ENCODE results near the gene COPZ1. TPM values are rescaled to one million over a fixed set of nuclear protein-coding genes. Genes with fewer than 3 reads are reported as not detected.

The COPZ1 gene
- total RNA-seq, 8 experiments from 2014 or later: 117 to 152 (median 133) TPM

DNA sequence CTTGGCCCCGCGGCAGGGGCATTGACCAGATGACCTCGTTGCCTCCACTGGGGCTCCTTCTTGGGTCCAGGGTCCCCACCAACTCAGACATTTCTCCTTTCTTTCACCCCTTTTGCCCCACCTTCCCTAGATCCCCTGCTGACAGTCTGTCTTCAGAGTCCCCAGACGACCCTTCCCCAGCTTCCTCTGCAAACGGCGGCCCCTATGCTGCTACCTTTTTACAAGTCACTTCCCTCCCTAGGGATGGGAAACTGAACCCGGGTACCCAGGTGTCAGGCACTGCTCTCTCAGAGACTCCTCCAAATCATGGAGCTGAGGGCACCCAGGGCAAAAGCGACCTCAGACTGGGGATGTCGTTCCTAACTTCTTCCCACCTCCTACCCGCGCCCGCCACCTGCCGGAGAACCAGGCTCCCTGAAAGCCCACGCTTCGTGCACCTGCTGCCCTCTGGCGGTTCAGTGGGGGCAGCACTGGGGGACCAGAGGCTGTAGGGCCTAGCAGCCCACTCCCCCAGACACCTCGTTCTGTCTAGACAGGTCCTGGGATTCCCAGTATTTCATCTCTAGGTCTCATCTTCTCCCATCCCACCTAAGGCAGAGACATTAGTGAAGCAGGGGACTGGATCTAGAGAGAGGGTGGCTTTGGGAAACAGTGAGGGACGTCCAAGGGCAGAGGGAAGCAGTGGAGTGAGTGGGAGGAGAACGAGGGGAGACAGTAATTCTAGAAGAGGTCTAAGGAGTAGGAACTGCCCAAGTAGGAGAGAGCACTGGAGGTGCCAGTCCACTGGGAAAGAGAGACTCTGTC lies 54.7 kb downstream of the COPZ1 start:
- Histone ChIP-seq H3K4me1 (replicated peaks in 1 of 2) (peaks cover 9% of the 10 kb centered on the region in 2 donors), H3K27ac (no peak overlapping the region), H3K4me3 (peak overlapping the region; percentile 44 to 61 (median 51))
- ATAC-seq (replicated peaks in 6 of 8): peak; percentile 18 to 84 (median 72)
- 0 to 100% (median 33%) methylated on average over 1 to 5 of the region's 19 CpGs; no CpG with 5 or more reads in 2 of the 10 experiments for WGBS, 10 experiments
- in situ Hi-C loops (cut with MboI; ENCODE audit: low pct_unique_long_range_greater_than_20kb in 2 of 9, low sequenced_read_pairs in 9 of 9, unreplicated experiment in 9 of 9): loop anchor here in 1 of 9 experiments (25.0 kb wide), 1 partner anchor 367 kb away; the partner anchor contains the start of genes HOXC8 and HOXC9

DNA sequence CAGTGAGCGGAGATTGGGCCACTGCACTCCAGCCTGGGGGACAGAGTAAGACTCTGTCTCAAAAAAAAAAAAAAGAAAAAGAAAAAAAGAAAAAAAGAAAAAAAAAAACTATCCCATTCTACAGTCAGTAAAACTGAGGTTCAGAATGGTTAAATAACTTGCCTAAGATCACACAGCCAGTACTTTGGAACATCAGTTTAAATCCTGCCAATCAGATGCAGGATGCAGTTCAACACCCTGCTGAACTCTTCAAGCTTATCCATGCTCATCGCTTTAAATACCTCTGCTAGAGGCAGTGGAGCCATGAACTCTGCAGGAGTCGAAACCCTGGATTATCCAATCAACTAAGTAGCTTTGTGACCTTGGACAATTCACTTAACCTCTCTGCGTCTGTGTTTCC lies 56.2 kb downstream of the COPZ1 start:
- no peak overlapping the region for H3K27ac ChIP-seq
- no peak for ATAC-seq (replicated peaks in 6 of 8)
- 87 to 100% (median 100%) methylated on average over 1 to 4 of the region's 4 CpGs for WGBS, 10 experiments
- peaks cover 20% of the 10 kb centered on the region in 2 donors for H3K4me1 ChIP-seq (replicated peaks in 1 of 2)
- in situ Hi-C loops (cut with MboI; ENCODE audit: low pct_unique_long_range_greater_than_20kb in 2 of 9, low sequenced_read_pairs in 9 of 9, unreplicated experiment in 9 of 9): loop anchor here in 1 of 9 experiments (25.0 kb wide), 1 partner anchor 369 kb away; the partner anchor contains the start of genes HOXC8 and HOXC9
- H3K4me3 ChIP-seq: no peak overlapping the region

DNA sequence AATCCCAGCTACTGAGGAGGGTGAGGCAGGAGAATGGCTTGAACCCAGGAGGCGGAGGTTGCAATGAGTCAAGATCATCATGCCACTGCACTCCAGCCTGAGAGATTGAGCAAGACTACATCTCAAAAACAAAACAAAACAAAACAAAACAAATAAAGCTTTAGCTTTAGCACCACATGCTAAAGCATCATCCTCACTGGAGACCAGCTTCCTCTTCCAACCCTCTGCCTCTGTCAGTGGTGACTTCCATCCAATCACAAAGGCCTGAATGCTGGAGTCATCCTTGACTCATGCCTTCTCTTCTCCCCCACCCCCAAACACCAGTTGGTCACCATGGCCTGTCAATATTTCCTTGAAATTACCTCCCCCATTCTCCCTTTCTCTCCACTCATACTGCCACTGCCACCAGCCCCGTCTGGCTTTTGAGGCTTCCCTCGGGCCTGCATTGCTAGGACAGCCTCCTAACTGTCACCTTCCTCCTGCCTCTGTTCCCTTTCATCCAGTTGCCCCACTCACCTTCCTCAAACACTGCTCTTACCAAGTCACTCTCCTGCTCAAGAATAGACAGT lies 58.2 kb downstream of the COPZ1 start:
- peaks cover 28 to 30% of the 10 kb centered on the region in 2 donors for H3K4me1 ChIP-seq (replicated peaks in 1 of 2)

DNA sequence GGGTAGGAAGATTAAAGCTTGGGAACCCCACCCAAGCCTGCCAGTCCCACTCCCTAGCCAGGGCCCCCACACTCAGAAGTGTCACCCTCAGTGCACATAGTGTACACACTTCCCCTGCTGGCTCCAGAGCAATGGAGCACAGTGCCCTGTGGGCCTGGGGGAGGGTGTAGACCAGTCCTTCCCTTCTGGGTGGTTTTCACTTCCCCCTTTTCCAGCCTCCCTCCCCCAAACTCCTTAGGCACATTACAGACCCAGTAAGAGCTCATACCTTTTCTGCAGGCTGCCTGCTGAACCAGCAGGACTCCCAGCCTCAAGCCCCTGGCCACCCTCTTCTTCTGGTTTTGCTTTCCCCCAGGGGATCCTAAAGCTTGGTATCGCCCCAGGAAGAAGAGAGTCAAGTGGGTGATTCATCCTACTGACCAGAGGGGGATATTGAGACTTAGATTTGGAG lies 59.7 kb downstream of the COPZ1 start, which contains the start of gene ZNF385A:
ZNF385A (minus strand) TSS at position 143 of the 451 bp plus-strand sequence. CDS start 219 bp downstream, outside the sequence.
- WGBS, 10 experiments: 89 to 100% (median 100%) methylated on average over 1 of the region's 1 CpG; no CpG with 5 or more reads in 7 of the 10 experiments
- no peak for ATAC-seq (replicated peaks in 6 of 8)
- Histone ChIP-seq H3K4me3 (no peak within 1 kb of the TSS), H3K27ac (no peak within 1 kb of the TSS), H3K4me1 (replicated peaks in 1 of 2) (peaks cover 24 to 32% of the 10 kb centered on the region in 2 donors)
- in situ Hi-C loops (cut with MboI; ENCODE audit: low pct_unique_long_range_greater_than_20kb in 2 of 9, low sequenced_read_pairs in 9 of 9, unreplicated experiment in 9 of 9): loop anchor here in 1 of 9 experiments (25.0 kb wide), 1 partner anchor 372 kb away; the partner anchor contains the start of genes HOXC8 and HOXC9

More for the DNA sequence above, 58.2 kb downstream of the COPZ1 start:
- Histone ChIP-seq H3K27ac (no peak overlapping the region), H3K4me3 (no peak overlapping the region)
- in situ Hi-C loops (cut with MboI; ENCODE audit: low pct_unique_long_range_greater_than_20kb in 2 of 9, low sequenced_read_pairs in 9 of 9, unreplicated experiment in 9 of 9): loop anchor here in 1 of 9 experiments (25.0 kb wide), 1 partner anchor 371 kb away; the partner anchor contains the start of genes HOXC8 and HOXC9
- ATAC-seq (replicated peaks in 6 of 8): peak in 3 of 8 experiments; percentile 5 to 37 (median 26)
- WGBS, 10 experiments: 50 to 100% (median 84%) methylated on average over 1 to 3 of the region's 3 CpGs; no CpG with 5 or more reads in 4 of the 10 experiments

DNA sequence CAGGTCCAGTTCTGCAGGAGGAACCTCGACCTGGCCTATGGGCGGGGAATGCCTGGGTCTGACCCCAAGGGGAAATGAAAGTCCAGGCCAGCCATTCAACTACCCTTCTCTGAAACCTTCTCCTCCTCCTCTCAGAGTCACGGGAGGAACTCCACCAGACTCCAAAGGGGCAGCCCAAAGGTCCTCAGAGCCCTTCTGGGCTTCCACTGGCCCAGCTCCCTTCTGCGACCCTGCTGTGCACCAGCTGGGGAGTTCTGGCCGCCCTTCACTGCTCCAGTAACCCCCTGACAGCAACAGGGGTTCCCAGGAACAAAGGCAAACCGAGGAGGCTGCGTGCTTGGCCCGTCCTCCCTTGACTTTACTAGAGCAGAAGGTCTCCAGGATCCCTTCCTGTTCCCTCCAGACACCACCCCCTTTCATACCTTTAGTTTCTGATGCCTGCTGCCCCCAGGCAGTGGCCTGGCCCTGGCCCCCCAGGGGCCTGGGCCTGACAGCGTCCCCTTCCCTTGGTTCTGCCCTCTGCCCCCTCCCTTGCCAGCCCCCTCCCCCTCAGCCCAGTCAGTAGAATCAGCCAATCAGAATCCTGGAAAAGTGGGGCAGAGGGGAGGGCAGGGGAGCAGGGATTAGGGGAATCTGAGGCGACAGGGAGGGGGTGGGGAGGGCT lies 60.5 kb downstream of the COPZ1 start:
- WGBS, 10 experiments: 0 to 100% (median 80%) methylated on average over 1 to 4 of the region's 10 CpGs; no CpG with 5 or more reads in 5 of the 10 experiments
- no peak overlapping the region for H3K27ac ChIP-seq
- no peak for ATAC-seq (replicated peaks in 6 of 8)
- in situ Hi-C loops (cut with MboI; ENCODE audit: low pct_unique_long_range_greater_than_20kb in 2 of 9, low sequenced_read_pairs in 9 of 9, unreplicated experiment in 9 of 9): loop anchor here in 1 of 9 experiments (25.0 kb wide), 1 partner anchor 373 kb away; the partner anchor contains the start of genes HOXC8 and HOXC9
- H3K4me3 ChIP-seq: no peak overlapping the region
- peaks cover 27 to 36% of the 10 kb centered on the region in 2 donors for H3K4me1 ChIP-seq (replicated peaks in 1 of 2)

DNA sequence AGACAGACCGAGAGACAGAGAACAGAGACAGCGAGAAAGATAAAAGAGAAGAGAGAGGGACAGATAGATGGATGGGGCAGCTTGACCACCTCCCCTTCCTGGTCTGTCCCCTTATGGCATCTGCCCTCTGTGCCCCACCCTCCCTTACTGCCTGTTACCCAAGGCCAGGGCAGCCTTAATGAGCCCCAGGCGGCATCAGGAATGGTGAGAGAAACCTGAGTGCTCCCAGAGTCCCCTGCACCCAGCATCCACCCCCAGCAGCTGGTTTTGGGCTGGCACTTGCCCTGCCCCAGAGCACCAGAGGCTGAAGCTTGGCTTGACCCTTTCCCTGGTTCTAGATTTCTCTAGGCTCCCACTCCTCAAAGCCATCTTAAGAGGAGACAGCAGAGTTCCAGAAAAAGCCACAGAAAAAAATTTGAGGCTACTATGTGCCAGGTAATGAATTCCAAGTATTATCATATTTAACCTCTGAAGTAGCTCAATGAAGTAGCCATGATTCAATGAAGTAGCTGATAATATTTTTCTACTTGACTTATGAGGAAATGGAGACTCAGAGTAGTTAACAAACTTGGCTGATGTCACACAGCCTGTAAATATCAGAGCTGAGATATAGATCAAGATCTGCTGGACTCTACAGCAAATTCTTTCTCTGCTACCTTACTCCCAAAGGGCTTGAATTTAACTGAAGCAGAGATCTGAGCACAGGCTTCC lies 61.6 kb downstream of the COPZ1 start:
- WGBS, 10 experiments: 69 to 100% (median 83%) methylated on average over 1 to 3 of the region's 3 CpGs; no CpG with 5 or more reads in 5 of the 10 experiments
- Histone ChIP-seq H3K4me3 (no peak overlapping the region), H3K27ac (no peak overlapping the region), H3K4me1 (replicated peaks in 1 of 2) (peaks cover 30 to 44% of the 10 kb centered on the region in 2 donors)
- ATAC-seq (replicated peaks in 6 of 8): no peak
- in situ Hi-C loops (cut with MboI; ENCODE audit: low pct_unique_long_range_greater_than_20kb in 2 of 9, low sequenced_read_pairs in 9 of 9, unreplicated experiment in 9 of 9): loop anchor here in 1 of 9 experiments (25.0 kb wide), 1 partner anchor 374 kb away; the partner anchor contains the start of genes HOXC8 and HOXC9

DNA sequence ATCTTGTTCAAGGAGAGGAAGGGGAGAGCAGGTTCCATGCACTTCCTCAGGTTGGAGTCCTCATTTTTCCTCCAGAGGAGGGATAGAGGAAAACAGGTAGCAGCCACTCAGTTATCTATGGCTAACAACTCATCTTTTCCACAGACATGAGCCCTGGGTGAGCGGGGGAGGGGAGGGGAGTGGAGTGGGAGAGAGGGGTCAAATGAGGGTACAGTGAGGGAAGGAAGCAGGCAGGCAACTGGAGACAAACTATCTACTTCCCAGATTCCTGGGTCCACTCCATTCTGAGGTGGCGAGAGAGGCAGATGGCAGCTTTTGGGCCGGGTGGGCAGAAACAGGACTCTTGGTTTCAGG lies 62.2 kb downstream of the COPZ1 start:
- H3K27ac ChIP-seq: peak overlapping the region in 1 of 2 donors; percentile 1
- WGBS, 10 experiments: 40 to 80% methylated on average over 1 of the region's 3 CpGs; no CpG with 5 or more reads in 8 of the 10 experiments
- H3K4me3 ChIP-seq: no peak overlapping the region
- in situ Hi-C loops (cut with MboI; ENCODE audit: low pct_unique_long_range_greater_than_20kb in 2 of 9, low sequenced_read_pairs in 9 of 9, unreplicated experiment in 9 of 9): loop anchor here in 1 of 9 experiments (25.0 kb wide), 1 partner anchor 375 kb away; the partner anchor contains the start of genes HOXC8 and HOXC9
- peaks cover 33 to 49% of the 10 kb centered on the region in 2 donors for H3K4me1 ChIP-seq (replicated peaks in 1 of 2)
- ATAC-seq (replicated peaks in 6 of 8): no peak

DNA sequence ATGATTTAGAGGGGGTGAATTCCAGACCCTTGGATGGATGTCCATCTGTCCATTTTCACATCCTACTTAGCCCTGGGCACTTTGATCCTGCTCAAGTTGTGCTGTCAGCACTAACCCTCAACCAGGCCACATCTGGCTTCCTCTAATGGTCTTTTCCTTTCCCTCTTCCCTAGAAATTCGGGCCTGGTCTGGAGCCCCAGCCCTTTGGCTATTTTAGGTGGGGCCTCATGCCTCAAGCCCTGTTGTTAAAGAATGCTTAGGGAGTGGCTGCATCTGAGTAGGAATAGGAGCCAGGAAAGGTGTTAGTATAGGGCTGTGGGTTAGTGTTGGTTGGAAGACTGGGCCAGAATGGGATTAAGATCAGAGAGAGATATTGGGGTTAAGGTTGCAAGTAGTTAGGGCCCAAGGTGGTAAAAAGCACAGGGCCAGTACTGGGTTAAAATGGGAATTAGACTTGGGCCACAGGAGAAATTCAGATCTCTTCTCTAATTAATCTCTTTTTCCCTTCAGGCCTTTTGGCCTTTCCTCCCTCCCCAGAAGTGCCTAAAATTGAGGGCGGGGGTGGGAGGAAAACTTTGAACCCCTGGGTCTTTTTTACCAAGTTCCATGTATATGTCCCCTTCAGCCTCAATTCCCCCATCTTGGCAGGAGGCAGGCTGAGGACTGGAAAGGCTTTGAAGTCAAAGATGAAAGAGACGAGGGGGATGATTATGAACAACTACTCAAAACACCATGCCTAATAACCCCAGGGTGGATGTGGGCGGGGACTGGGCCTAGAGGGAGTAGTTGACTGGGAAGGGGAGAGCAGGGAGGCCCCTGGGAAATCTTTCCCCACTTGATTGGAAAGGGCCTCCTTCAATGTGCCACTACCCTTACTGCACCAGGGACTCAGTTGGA lies 63.6 kb downstream of the COPZ1 start:
- Histone ChIP-seq H3K4me3 (no peak overlapping the region), H3K4me1 (replicated peaks in 1 of 2) (peaks cover 39 to 50% of the 10 kb centered on the region in 2 donors), H3K27ac (peak overlapping the region in 1 of 2 donors; percentile 24)
- in situ Hi-C loops (cut with MboI; ENCODE audit: low pct_unique_long_range_greater_than_20kb in 2 of 9, low sequenced_read_pairs in 9 of 9, unreplicated experiment in 9 of 9): loop anchor here in 1 of 9 experiments (25.0 kb wide), 1 partner anchor 376 kb away; the partner anchor contains the start of genes HOXC8 and HOXC9
- WGBS, 10 experiments: 0 to 100% (median 40%) methylated on average over 1 of the region's 4 CpGs; no CpG with 5 or more reads in 5 of the 10 experiments
- ATAC-seq (replicated peaks in 6 of 8): peak in 3 of 8 experiments; percentile 66 to 83 (median 80)

DNA sequence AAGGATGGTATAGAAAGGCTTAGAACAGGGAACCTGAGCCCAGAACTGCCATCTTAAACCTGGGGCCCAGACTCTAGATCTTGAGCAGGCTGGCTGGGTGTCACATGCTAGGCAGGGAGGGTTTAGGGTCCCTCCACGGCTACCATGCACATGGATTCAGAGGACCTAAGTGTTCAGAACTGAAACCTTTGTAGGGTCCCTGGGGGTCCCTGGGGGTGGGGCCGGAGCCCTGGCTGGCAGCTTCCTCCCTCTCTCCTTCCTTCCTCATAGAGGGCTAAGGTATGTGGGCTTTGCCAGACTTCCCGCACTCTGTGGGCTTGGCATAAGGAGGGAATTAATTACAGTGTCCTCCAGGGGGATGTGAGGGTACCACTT lies 64.2 kb downstream of the COPZ1 start:
- WGBS, 10 experiments: 40% methylated on average over 1 of the region's 3 CpGs; no CpG with 5 or more reads in 9 of the 10 experiments
- Histone ChIP-seq H3K27ac (no peak overlapping the region), H3K4me1 (replicated peaks in 1 of 2) (peaks cover 41 to 50% of the 10 kb centered on the region in 2 donors), H3K4me3 (no peak overlapping the region)
- ATAC-seq (replicated peaks in 6 of 8): no peak
- in situ Hi-C loops (cut with MboI; ENCODE audit: low pct_unique_long_range_greater_than_20kb in 2 of 9, low sequenced_read_pairs in 9 of 9, unreplicated experiment in 9 of 9): loop anchor here in 1 of 9 experiments (25.0 kb wide), 1 partner anchor 377 kb away; the partner anchor contains the start of genes HOXC8 and HOXC9

DNA sequence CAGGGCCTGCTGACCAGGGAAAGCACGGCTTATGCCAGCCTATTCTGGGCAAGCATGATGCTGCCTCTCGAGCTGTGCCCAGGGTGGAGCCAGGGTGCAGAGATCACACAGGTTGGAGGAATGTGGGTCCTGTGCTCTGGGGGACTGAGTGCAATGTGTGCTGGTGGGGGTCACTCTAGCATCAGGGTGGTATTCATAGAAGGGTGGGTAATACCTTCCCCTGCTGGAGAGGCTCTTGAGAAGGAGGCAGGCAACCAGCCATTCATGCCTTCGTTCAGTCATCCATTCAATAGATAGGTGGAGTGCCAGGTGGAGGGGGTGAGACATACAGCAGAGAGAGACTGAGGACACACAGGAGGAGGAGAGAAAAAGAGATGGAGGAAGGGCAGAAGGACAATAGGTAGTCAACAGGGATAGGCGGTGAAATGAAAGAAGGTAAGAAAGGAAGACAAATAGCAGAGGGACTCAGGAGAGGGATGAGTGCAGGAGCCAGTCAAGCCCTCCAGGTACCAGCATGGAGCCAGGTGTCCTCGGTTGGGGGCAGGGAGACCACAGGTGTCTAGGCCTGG lies 64.8 kb downstream of the COPZ1 start:
- peaks cover 41 to 50% of the 10 kb centered on the region in 2 donors for H3K4me1 ChIP-seq (replicated peaks in 1 of 2)
- WGBS, 10 experiments: 70 to 100% (median 90%) methylated on average over 1 to 4 of the region's 5 CpGs; no CpG with 5 or more reads in 1 of the 10 experiments
- in situ Hi-C loops (cut with MboI; ENCODE audit: low pct_unique_long_range_greater_than_20kb in 2 of 9, low sequenced_read_pairs in 9 of 9, unreplicated experiment in 9 of 9): loop anchor here in 2 of 9 experiments (10.0 to 25.0 kb wide), 2 partner anchors 55 to 377 kb away; partner anchors contain the start of genes HOXC8 (in 1 of the 2) and HOXC9 (in 1 of the 2)
- H3K27ac ChIP-seq: no peak overlapping the region
- H3K4me3 ChIP-seq: no peak overlapping the region
- ATAC-seq (replicated peaks in 6 of 8): no peak
